HG03175 (cell line): ENCODE results near the gene VTA1.

ENCODE experiments used
- ATAC-seq: cut with Tn5 transposase; IDR thresholded peaks from one replicate; pipeline ENCODE4 v1.9.1; 2021; ENCODE audit warnings: mild to moderate bottlenecking, moderate library complexity; ENCODE audit not compliant: unreplicated experiment

VTA1 gene

DNA sequence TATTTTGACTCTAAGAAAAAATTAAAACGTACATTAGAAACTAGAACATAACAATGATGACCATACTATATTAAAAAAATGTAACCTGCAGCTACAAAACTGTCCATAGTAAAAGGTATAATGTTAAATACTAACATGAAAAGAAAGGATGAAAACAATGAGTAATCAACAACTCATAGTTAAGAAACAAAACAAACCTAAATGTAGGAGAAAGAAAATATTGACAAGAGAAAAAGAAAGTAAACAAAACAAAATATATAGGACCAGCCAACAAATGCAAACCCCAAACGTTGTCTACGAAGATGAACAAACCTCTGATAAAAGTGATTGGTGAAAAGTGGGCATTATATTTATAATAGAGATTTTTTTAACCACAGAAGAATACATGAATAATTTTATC, 113.7 kb downstream of the VTA1 start:
- no peak for ATAC-seq

DNA sequence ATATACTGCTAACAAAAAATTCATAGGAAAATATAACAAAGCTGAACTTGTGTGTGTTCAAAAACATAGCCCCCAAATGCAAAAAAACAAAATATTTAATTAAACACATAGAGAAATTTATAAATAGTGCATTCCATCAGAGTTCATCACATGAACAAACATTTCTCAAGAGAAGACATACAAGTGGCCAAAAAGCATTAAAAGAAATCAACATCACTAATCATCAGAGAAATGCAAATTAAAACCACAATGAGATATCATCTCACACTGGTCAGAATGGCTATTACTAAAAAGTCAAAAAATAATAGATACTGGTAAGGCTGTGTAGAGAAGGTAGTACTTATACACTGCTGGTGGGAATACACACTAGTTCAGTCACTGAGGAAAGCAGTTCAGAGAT, 115.2 kb downstream of the VTA1 start:
- ATAC-seq, result no peak

DNA sequence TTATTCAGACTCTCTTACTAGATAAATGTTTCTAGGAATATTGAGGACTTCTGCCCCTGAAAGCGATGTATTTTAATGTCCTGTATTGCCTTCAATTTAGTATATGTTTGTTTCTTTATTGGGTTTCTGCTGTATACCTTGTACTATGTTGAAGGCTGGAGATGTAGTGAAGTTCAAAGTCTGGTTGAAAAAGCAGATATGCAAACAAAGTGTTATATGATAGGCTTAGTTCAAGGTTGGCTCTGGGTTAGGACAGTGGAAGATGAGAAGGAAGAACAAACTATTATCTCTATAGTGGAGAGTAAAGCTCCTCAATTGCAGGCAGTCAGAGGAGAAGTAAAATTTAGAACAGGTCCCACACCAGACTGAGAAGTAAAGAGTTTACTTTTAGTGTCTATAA, 118.4 kb downstream of the VTA1 start:
- ATAC-seq, result no peak

DNA sequence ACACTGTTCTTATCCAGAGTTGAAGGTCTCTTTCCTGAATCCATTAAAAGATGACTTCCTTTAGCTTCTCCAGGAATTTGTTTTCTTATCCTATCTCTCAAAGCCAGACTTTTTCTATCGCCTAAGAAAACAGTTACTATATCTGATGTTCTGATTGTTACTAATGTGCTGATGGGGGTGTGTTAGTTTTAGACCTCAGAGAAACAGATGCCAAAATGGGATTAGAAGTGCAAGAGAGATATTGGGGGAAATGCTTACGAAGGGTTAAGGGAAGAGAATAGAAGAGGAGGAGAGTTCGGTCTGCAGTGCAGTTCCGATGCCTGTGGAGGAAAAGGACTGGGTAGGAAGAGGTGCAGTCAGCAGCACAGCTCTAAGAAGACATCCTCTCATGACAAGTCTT, 119.0 kb downstream of the VTA1 start:
- no peak for ATAC-seq

DNA sequence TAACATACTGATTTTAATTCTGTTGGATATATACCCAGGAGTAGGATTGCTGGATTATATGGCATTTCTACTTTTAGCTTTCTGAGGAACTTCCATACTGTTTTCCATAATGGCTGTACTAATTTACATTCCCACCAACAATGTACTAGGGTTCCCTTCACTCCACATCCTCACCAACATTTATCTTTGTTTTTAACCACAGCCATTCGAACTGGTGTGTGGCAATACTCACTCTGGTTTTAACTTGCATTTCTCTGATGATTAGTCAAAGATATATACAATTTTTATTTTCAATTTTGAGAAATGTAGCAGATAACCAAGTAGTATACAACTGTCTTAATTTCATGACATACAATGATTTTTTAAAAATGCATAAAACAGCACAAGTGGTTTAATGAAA, 124.4 kb downstream of the VTA1 start:
- ATAC-seq, result no peak
